HL-60 (cell line): ENCODE data around the gene PTPRR.

Source experiments
- TF ChIP-seq, protein P1 (sequence below): IDR thresholded peaks from one replicate; pipeline ENCODE4 v1.5.1; 2011; ENCODE audit warnings: low read length, control low read depth, inconsistent platforms; ENCODE audit not compliant: insufficient read depth
- TF ChIP-seq, protein P2 (sequence below): IDR thresholded peaks from 2 replicates; pipeline ENCODE4 v1.6.1; 2012; ENCODE audit warnings: low read depth; ENCODE audit not compliant: insufficient replicate concordance

DNA sequence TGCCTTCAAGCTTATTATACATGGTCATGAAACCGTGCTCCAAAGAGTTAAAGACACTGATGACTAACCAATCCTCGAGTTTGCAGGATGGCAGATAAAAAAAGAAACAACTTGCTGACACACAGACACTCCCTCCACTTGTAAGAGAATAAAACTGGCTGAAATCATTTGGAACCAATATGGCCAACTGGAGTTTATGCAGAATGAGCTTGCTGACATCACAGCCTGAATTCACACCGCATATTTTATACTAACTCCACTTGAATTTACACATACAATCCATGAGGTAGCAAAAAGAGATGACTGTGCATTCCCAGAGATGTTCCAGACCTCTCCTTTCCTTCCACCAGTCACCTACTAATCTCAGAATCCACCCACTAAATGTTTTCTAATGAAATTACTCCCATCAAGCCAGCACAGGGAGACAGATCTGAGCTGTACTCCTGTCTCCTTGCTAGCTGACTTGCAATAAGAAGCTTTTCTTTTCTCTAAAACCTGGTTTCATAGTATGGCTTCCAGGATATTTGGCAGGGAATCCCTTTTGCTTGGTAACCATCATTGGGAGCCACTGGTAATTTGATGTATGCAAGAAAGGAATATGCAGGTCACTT, 15.8 kb upstream of the PTPRR start:
- TF ChIP-seq, protein P1, sequence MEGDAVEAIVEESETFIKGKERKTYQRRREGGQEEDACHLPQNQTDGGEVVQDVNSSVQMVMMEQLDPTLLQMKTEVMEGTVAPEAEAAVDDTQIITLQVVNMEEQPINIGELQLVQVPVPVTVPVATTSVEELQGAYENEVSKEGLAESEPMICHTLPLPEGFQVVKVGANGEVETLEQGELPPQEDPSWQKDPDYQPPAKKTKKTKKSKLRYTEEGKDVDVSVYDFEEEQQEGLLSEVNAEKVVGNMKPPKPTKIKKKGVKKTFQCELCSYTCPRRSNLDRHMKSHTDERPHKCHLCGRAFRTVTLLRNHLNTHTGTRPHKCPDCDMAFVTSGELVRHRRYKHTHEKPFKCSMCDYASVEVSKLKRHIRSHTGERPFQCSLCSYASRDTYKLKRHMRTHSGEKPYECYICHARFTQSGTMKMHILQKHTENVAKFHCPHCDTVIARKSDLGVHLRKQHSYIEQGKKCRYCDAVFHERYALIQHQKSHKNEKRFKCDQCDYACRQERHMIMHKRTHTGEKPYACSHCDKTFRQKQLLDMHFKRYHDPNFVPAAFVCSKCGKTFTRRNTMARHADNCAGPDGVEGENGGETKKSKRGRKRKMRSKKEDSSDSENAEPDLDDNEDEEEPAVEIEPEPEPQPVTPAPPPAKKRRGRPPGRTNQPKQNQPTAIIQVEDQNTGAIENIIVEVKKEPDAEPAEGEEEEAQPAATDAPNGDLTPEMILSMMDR = no peak
- TF ChIP-seq, protein P2, sequence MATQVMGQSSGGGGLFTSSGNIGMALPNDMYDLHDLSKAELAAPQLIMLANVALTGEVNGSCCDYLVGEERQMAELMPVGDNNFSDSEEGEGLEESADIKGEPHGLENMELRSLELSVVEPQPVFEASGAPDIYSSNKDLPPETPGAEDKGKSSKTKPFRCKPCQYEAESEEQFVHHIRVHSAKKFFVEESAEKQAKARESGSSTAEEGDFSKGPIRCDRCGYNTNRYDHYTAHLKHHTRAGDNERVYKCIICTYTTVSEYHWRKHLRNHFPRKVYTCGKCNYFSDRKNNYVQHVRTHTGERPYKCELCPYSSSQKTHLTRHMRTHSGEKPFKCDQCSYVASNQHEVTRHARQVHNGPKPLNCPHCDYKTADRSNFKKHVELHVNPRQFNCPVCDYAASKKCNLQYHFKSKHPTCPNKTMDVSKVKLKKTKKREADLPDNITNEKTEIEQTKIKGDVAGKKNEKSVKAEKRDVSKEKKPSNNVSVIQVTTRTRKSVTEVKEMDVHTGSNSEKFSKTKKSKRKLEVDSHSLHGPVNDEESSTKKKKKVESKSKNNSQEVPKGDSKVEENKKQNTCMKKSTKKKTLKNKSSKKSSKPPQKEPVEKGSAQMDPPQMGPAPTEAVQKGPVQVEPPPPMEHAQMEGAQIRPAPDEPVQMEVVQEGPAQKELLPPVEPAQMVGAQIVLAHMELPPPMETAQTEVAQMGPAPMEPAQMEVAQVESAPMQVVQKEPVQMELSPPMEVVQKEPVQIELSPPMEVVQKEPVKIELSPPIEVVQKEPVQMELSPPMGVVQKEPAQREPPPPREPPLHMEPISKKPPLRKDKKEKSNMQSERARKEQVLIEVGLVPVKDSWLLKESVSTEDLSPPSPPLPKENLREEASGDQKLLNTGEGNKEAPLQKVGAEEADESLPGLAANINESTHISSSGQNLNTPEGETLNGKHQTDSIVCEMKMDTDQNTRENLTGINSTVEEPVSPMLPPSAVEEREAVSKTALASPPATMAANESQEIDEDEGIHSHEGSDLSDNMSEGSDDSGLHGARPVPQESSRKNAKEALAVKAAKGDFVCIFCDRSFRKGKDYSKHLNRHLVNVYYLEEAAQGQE = no peak
